ENCODE measurements around the gene USP31. TPM values are rescaled to one million over a fixed set of nuclear protein-coding genes. Genes with fewer than 3 reads are reported as not detected.

Gene USP31
- total and polyA plus RNA-seq, 2 experiments from 2014 or later = 5.1 to 7.1 TPM

GRCh38 chr16:23182206-23182678 is 33.0 kb upstream of the USP31 start:
- Histone ChIP-seq H3K36me3 (no peaks in the 10 kb centered on the region), H3K27ac (no peak overlapping the region), H3K4me1 (ENCODE audit: low read depth) (no peaks in the 10 kb centered on the region), H3K9me3 (ENCODE audit: low read depth) (no peaks in the 10 kb centered on the region), H3K4me3 (peak overlapping the region; percentile 12), H3K27me3 (peaks cover 59% of the 10 kb centered on the region)
- TF ChIP-seq, protein P1, sequence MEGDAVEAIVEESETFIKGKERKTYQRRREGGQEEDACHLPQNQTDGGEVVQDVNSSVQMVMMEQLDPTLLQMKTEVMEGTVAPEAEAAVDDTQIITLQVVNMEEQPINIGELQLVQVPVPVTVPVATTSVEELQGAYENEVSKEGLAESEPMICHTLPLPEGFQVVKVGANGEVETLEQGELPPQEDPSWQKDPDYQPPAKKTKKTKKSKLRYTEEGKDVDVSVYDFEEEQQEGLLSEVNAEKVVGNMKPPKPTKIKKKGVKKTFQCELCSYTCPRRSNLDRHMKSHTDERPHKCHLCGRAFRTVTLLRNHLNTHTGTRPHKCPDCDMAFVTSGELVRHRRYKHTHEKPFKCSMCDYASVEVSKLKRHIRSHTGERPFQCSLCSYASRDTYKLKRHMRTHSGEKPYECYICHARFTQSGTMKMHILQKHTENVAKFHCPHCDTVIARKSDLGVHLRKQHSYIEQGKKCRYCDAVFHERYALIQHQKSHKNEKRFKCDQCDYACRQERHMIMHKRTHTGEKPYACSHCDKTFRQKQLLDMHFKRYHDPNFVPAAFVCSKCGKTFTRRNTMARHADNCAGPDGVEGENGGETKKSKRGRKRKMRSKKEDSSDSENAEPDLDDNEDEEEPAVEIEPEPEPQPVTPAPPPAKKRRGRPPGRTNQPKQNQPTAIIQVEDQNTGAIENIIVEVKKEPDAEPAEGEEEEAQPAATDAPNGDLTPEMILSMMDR (IDR thresholded peaks at IDR 0.05; ENCODE audit: low read depth, low read length) = peak; percentile 78
- DNase-seq (ENCODE audit: low read depth in 1 of 2, low spot score in 1 of 2) = peak; percentile 61 to 82

- Histone ChIP-seq H3K27me3 (peaks cover 58% of the 10 kb centered on the region), H3K4me3 (no peak overlapping the region), H3K4me1 (ENCODE audit: low read depth) (no peaks in the 10 kb centered on the region), H3K27ac (no peak overlapping the region), H3K9me3 (ENCODE audit: low read depth) (no peaks in the 10 kb centered on the region), H3K36me3 (no peaks in the 10 kb centered on the region)
- TF ChIP-seq, protein P1 (IDR thresholded peaks at IDR 0.05; ENCODE audit: low read depth, low read length) = no peak
- no peak for DNase-seq (ENCODE audit: low read depth in 1 of 2, low spot score in 1 of 2)
Measured at GRCh38 chr16:23181506-23181905, 32.3 kb upstream of the USP31 start.

- H3K36me3 ChIP-seq = no peaks in the 10 kb centered on the region
- no peak overlapping the region for H3K27ac ChIP-seq
- DNase-seq (ENCODE audit: low read depth in 1 of 2, low spot score in 1 of 2) = no peak
- no peaks in the 10 kb centered on the region for H3K9me3 ChIP-seq (ENCODE audit: low read depth)
- peaks cover 3% of the 10 kb centered on the region for H3K27me3 ChIP-seq
- H3K4me1 ChIP-seq (ENCODE audit: low read depth) = no peaks in the 10 kb centered on the region
- H3K4me3 ChIP-seq = no peak overlapping the region
- TF ChIP-seq, protein P1 (IDR thresholded peaks at IDR 0.05; ENCODE audit: low read depth, low read length) = no peak
Measured at GRCh38 chr16:23175651-23176050, 26.4 kb upstream of the USP31 start.

GRCh38 chr16:23174622-23175021 is 25.4 kb upstream of the USP31 start:
- TF ChIP-seq, protein P1 (IDR thresholded peaks at IDR 0.05; ENCODE audit: low read depth, low read length) = no peak
- H3K27ac ChIP-seq = no peak overlapping the region
- peak; percentile 19 to 65 for DNase-seq (ENCODE audit: low read depth in 1 of 2, low spot score in 1 of 2)

GRCh38 chr16:23172994-23173393 is 23.7 kb upstream of the USP31 start:
- Histone ChIP-seq H3K4me1 (ENCODE audit: low read depth) (no peaks in the 10 kb centered on the region), H3K9me3 (ENCODE audit: low read depth) (no peaks in the 10 kb centered on the region), H3K4me3 (no peak overlapping the region), H3K27ac (no peak overlapping the region), H3K36me3 (no peaks in the 10 kb centered on the region), H3K27me3 (no peaks in the 10 kb centered on the region)
- TF ChIP-seq, protein P1 (IDR thresholded peaks at IDR 0.05; ENCODE audit: low read depth, low read length) = no peak
- no peak for DNase-seq (ENCODE audit: low read depth in 1 of 2, low spot score in 1 of 2)

More at GRCh38 chr16:23174622-23175021, 25.4 kb upstream of the USP31 start:
- H3K4me1 ChIP-seq (ENCODE audit: low read depth) = no peaks in the 10 kb centered on the region
- H3K9me3 ChIP-seq (ENCODE audit: low read depth) = no peaks in the 10 kb centered on the region
- no peaks in the 10 kb centered on the region for H3K36me3 ChIP-seq
- no peaks in the 10 kb centered on the region for H3K27me3 ChIP-seq
- no peak overlapping the region for H3K4me3 ChIP-seq

Measured in cardiac muscle cell (in vitro differentiated cells and primary cell).